ENCODE measurements around the gene TRAPPC10. TPM values are rescaled to one million over a fixed set of nuclear protein-coding genes. Genes with fewer than 3 reads are reported as not detected.

Gene TRAPPC10
- polyA plus RNA-seq, 1 experiment, result 31.4 TPM

DNA sequence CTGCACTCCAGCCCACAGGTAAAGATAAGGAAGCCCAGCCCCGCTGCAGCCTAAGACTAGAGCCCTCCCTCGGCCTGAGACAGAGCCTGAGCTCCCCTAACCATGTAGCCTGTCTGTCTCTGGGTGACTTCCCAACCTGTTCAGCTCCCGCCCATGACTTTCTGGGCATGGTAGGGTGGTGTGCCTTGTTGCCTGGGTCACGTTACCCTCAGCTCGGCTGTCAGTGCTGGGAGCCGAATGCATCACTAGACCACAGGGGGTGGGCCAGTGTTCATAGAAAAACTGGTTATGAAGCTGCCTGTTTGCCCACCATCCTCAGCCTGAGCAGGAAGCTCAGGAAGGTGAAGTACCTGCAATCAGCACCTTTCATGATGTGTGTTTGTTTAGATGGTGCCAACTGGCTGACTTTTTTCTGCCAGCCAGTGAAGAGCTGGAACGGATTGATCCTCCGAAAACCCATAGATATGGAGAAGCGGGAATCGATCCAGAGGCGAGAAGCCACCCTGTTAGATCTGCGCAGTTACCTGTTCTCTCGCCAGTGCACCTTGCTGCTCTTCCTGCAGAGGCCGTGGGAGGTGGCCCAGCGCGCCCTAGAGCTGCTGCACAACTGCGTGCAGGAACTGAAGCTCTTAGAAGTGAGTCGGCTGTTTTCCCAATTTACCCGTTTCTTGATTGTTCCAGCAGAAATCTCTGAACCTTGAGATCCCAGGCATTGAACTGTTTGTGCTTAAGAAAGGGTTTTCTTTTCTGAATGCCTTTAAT is 51.2 kb downstream of the TRAPPC10 start:
- Histone ChIP-seq H3K36me3 (ENCODE audit: control insufficient read depth, insufficient read depth, low read length) (peaks cover 25% of the 10 kb centered on the region), H3K27me3 (ENCODE audit: control insufficient read depth, insufficient read depth, low read length) (no peaks in the 10 kb centered on the region), H3K4me3 (ENCODE audit: low read depth, low read length) (no peak overlapping the region)
- TF ChIP-seq, protein P1, sequence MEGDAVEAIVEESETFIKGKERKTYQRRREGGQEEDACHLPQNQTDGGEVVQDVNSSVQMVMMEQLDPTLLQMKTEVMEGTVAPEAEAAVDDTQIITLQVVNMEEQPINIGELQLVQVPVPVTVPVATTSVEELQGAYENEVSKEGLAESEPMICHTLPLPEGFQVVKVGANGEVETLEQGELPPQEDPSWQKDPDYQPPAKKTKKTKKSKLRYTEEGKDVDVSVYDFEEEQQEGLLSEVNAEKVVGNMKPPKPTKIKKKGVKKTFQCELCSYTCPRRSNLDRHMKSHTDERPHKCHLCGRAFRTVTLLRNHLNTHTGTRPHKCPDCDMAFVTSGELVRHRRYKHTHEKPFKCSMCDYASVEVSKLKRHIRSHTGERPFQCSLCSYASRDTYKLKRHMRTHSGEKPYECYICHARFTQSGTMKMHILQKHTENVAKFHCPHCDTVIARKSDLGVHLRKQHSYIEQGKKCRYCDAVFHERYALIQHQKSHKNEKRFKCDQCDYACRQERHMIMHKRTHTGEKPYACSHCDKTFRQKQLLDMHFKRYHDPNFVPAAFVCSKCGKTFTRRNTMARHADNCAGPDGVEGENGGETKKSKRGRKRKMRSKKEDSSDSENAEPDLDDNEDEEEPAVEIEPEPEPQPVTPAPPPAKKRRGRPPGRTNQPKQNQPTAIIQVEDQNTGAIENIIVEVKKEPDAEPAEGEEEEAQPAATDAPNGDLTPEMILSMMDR (IDR thresholded peaks at IDR 0.05; ENCODE audit: insufficient read depth, low read depth, low read length), result no peak
- POLR2A ChIA-PET, result no interaction called here
- no peak for DNase-seq (ENCODE audit: low read depth)
- CTCF ChIA-PET, result interaction anchor here (0.9 to 1.5 kb wide), 3 partner anchors 13 to 21 kb away, joined by 3 to 4 read pairs (median 3); no protein-coding TSS in a partner anchor

GRCh38 chr21:44064852-44065403 is 52.8 kb downstream of the TRAPPC10 start:
- H3K36me3 ChIP-seq (ENCODE audit: control insufficient read depth, insufficient read depth, low read length), result peaks cover 22% of the 10 kb centered on the region
- ChIA-PET POLR2A (no interaction called here), CTCF (no interaction called here)
- TF ChIP-seq, protein P1 (IDR thresholded peaks at IDR 0.05; ENCODE audit: insufficient read depth, low read depth, low read length), result no peak
- H3K4me3 ChIP-seq (ENCODE audit: low read depth, low read length), result no peak overlapping the region
- no peaks in the 10 kb centered on the region for H3K27me3 ChIP-seq (ENCODE audit: control insufficient read depth, insufficient read depth, low read length)
- DNase-seq (ENCODE audit: low read depth), result no peak

GRCh38 chr21:44065428-44065827 is 53.3 kb downstream of the TRAPPC10 start:
- Histone ChIP-seq H3K27me3 (ENCODE audit: control insufficient read depth, insufficient read depth, low read length) (no peaks in the 10 kb centered on the region), H3K36me3 (ENCODE audit: control insufficient read depth, insufficient read depth, low read length) (peaks cover 23% of the 10 kb centered on the region), H3K4me3 (ENCODE audit: low read depth, low read length) (no peak overlapping the region)
- ChIA-PET POLR2A (no interaction called here), CTCF (no interaction called here)
- no peak for DNase-seq (ENCODE audit: low read depth)
- TF ChIP-seq, protein P1 (IDR thresholded peaks at IDR 0.05; ENCODE audit: insufficient read depth, low read depth, low read length), result no peak

- POLR2A ChIA-PET, result no interaction called here
- CTCF ChIA-PET, result no interaction called here
- Histone ChIP-seq H3K36me3 (ENCODE audit: control insufficient read depth, insufficient read depth, low read length) (peaks cover 23% of the 10 kb centered on the region), H3K27me3 (ENCODE audit: control insufficient read depth, insufficient read depth, low read length) (no peaks in the 10 kb centered on the region), H3K4me3 (ENCODE audit: low read depth, low read length) (no peak overlapping the region)
- TF ChIP-seq, protein P1 (IDR thresholded peaks at IDR 0.05; ENCODE audit: insufficient read depth, low read depth, low read length), result no peak
- no peak for DNase-seq (ENCODE audit: low read depth)
Measured at GRCh38 chr21:44066116-44066515, 54.0 kb downstream of the TRAPPC10 start.

- ChIA-PET CTCF (no interaction called here), POLR2A (no interaction called here)
- Histone ChIP-seq H3K27me3 (ENCODE audit: control insufficient read depth, insufficient read depth, low read length) (no peaks in the 10 kb centered on the region), H3K4me3 (ENCODE audit: low read depth, low read length) (no peak overlapping the region), H3K36me3 (ENCODE audit: control insufficient read depth, insufficient read depth, low read length) (peaks cover 28% of the 10 kb centered on the region)
- DNase-seq (ENCODE audit: low read depth), result no peak
- TF ChIP-seq, protein P1 (IDR thresholded peaks at IDR 0.05; ENCODE audit: insufficient read depth, low read depth, low read length), result no peak
Measured at GRCh38 chr21:44067011-44067839, 55.1 kb downstream of the TRAPPC10 start.

Measured in BJ (cell line).